Endothelial cell of umbilical vein (primary cell): ENCODE results near the gene PTGDS. TPM values are rescaled to one million over a fixed set of nuclear protein-coding genes. Genes with fewer than 3 reads are reported as not detected.

Source experiments
- BruUV-seq: library from RNA; stranded (reverse); fragments of 400-500 nt; replicated peaks from 2 replicates; lab custom pipeline; 2021; lab: Mats Ljungman, UMichigan
- CTCF ChIA-PET: fragments of 300-600, 350-600 bp; sonication (Branson Sonifier 250); formaldehyde crosslinking; loops from one replicate; lab custom pipeline; 2021; ENCODE audit warnings: antibody characterized with exemption, inconsistent platforms; lab: Charles Lee
- POLR2A ChIA-PET: fragments of 300-600, 350-600 bp; sonication (Branson Sonifier 250); formaldehyde crosslinking; loops from one replicate; lab custom pipeline; 2021; ENCODE audit warnings: antibody characterized with exemption, inconsistent platforms; lab: Charles Lee
- DNase-seq: peaks from one replicate; pipeline ENCODE4 v3.0.0-alpha.2; 2011; ENCODE audit warnings: low read depth, low spot score
- FAIRE-seq: peaks from 2 replicates; lab custom pipeline; 2011; peaks lifted over from hg19 to GRCh38; lab: Jason Lieb, UNC
- H2AFZ ChIP-seq: 2 replicates; pipeline ENCODE4 v1.6.0; 2012; ENCODE audit warnings: low read depth, low read length, control low read depth, inconsistent platforms
- H3K27ac ChIP-seq: 2 replicates; pipeline ENCODE4 v1.5.1; 2011; ENCODE audit warnings: low read depth, mild to moderate bottlenecking, control low read depth, low read length, moderate library complexity; ENCODE audit not compliant: insufficient read depth
- H3K27me3 ChIP-seq, 2 experiments: 2 replicates each; pipeline versions ENCODE4 v1.6.0 to v1.6.1; 2011; ENCODE audit warnings: low read length in 2 of 2, mixed read lengths in 1 of 2; ENCODE audit not compliant: control insufficient read depth in 2 of 2, insufficient read depth in 2 of 2
- H3K36me3 ChIP-seq, 2 experiments: 2 replicates in 1 of 2; 3 replicates in 1 of 2; pipeline ENCODE4 v1.5.1; 2011; ENCODE audit warnings: low read length in 2 of 2, mild to moderate bottlenecking in 1 of 2, moderate library complexity in 1 of 2; ENCODE audit not compliant: control insufficient read depth in 2 of 2, insufficient read depth in 2 of 2; ENCODE audit errors: extremely low read depth in 1 of 2
- H3K4me1 ChIP-seq: 3 replicates; pipeline ENCODE4 v1.5.1; 2011; ENCODE audit warnings: mild to moderate bottlenecking, low read length; ENCODE audit not compliant: control insufficient read depth, insufficient read depth; ENCODE audit errors: extremely low read depth
- H3K4me2 ChIP-seq: 2 replicates; pipeline ENCODE4 v1.6.1; 2011; ENCODE audit warnings: low read length, control low read depth, mixed read lengths; ENCODE audit not compliant: insufficient read depth
- H3K4me3 ChIP-seq, 3 experiments: fragments of 200-600 bp in 1 of 3; sonication (generic), shearing (Covaris generic) in 1 of 3; replicated peaks in 1 of 3; 2 replicates each; pipeline ENCODE4 v1.5.1; 2011 to 2016; ENCODE audit warnings: control low read depth in 3 of 3, low read length in 3 of 3, mild to moderate bottlenecking in 2 of 3, inconsistent platforms in 1 of 3, low read depth in 1 of 3, moderate library complexity in 1 of 3; ENCODE audit not compliant: insufficient read depth in 1 of 3
- H3K79me2 ChIP-seq: 2 replicates; pipeline ENCODE4 v1.6.0; 2012; ENCODE audit warnings: low read length, inconsistent platforms; ENCODE audit not compliant: control insufficient read depth, insufficient read depth
- H3K9ac ChIP-seq: replicated peaks from 2 replicates; pipeline ENCODE3; 2011; ENCODE audit warnings: low read length, control low read depth; ENCODE audit not compliant: insufficient read depth; ENCODE audit errors: extremely low read depth
- H3K9me1 ChIP-seq: replicated peaks from 3 replicates; pipeline ENCODE4 v1.6.0; 2011; ENCODE audit warnings: mild to moderate bottlenecking, low read length; ENCODE audit not compliant: control insufficient read depth, insufficient read depth; ENCODE audit errors: extremely low read depth
- H3K9me3 ChIP-seq: replicated peaks from 2 replicates; pipeline ENCODE4 v1.5.1; 2012; ENCODE audit warnings: low read length, inconsistent platforms; ENCODE audit not compliant: control insufficient read depth, insufficient read depth
- H4K20me1 ChIP-seq: replicated peaks from 2 replicates; pipeline ENCODE3; 2011; ENCODE audit warnings: mild to moderate bottlenecking, low read length; ENCODE audit not compliant: control insufficient read depth, insufficient read depth; ENCODE audit errors: extremely low read depth
- EZH2 ChIP-seq: IDR thresholded peaks from 2 replicates; pipeline ENCODE4 v1.6.1; 2012; ENCODE audit warnings: borderline replicate concordance, low read depth, mild to moderate bottlenecking, moderate library complexity, low read length, inconsistent platforms; ENCODE audit not compliant: severe bottlenecking
- FOS ChIP-seq: IDR thresholded peaks from 2 replicates; pipeline ENCODE4 v1.6.1; 2011; ENCODE audit warnings: mild to moderate bottlenecking, low read length, moderate library complexity, borderline replicate concordance; ENCODE audit not compliant: insufficient read depth
- GATA2 ChIP-seq: IDR thresholded peaks from 2 replicates; pipeline ENCODE4 v1.7.0; 2011; ENCODE audit warnings: low read depth, mild to moderate bottlenecking, moderate library complexity, mixed read lengths, low read length; ENCODE audit not compliant: insufficient read length, insufficient read depth
- MYC ChIP-seq: IDR thresholded peaks from one replicate; pipeline ENCODE4 v1.6.1; 2011; ENCODE audit warnings: mild to moderate bottlenecking, low read depth, low read length
- POLR2A ChIP-seq: IDR thresholded peaks from 2 replicates; pipeline ENCODE4 v1.6.1; 2012; ENCODE audit warnings: low read depth, mild to moderate bottlenecking, control low read depth, low read length
- POLR2AphosphoS5 ChIP-seq: IDR thresholded peaks from 2 replicates; pipeline ENCODE4 v1.6.1; 2012; ENCODE audit warnings: low read depth, mild to moderate bottlenecking, control low read depth, low read length, moderate library complexity; ENCODE audit not compliant: insufficient read depth
- dilution Hi-C: fragments of 300-500 bp; cut with MboI; formaldehyde crosslinking; loops from one replicate; pipeline ENCODE4 v1.15.0; 2019; ENCODE audit warnings: low sequenced_read_pairs; ENCODE audit not compliant: extremely low pct_ligation_motif_present
- intact Hi-C: fragments of 100-400 bp; cut with micrococcal nuclease; formaldehyde crosslinking; loops from one replicate; pipeline ENCODE4 v1.10.0; 2022
- polyA plus RNA-seq, 4 experiments: library from polyadenylated mRNA; depleted of rRNA in 3 of 4; stranded (reverse) in 3 of 4; unstranded in 1 of 4; fragments of >200 nt; gene quantifications; 2 replicates each; pipeline versions ENCODE4 v1.2.1 to v1.2.3, GENCODE V29; 2011 to 2012; ENCODE audit warnings: missing spikeins in 1 of 4
- total RNA-seq: library from RNA; stranded (reverse); gene quantifications from 2 replicates; pipeline ENCODE4 v1.2.3, GENCODE V29; 2021
- TF ChIP-seq, protein P1 (sequence below): IDR thresholded peaks from 2 replicates; pipeline ENCODE4 v1.6.1; 2011; ENCODE audit not compliant: insufficient read depth, insufficient read length
- TF ChIP-seq, protein P2 (sequence below), 2 donors: IDR thresholded peaks; 1 replicate in 1 of 2; 2 replicates in 1 of 2; pipeline ENCODE4 v1.5.1; 2011; ENCODE audit warnings: low read length in 2 of 2, mild to moderate bottlenecking in 2 of 2, moderate library complexity in 2 of 2, control low read depth in 1 of 2, inconsistent platforms in 1 of 2, low read depth in 1 of 2; ENCODE audit not compliant: insufficient read depth in 1 of 2; ENCODE audit errors: extremely low read depth in 1 of 2

PTGDS gene
- total and polyA plus RNA-seq, 2 donors (not counting 3 experiments of a cell fraction or from before 2014, with no cell fraction given) = not detected

GRCh38 chr9:137009938-137010732 lies 32.8 kb downstream of the PTGDS start:
- ChIA-PET POLR2A (no interaction called here), CTCF (interaction anchor here (1.0 to 1.9 kb wide), 3 partner anchors 12 to 25 kb away, joined by 3 to 6 read pairs (median 3); no protein-coding TSS in a partner anchor)
- TF ChIP-seq, protein P1, sequence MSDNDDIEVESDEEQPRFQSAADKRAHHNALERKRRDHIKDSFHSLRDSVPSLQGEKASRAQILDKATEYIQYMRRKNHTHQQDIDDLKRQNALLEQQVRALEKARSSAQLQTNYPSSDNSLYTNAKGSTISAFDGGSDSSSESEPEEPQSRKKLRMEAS = no peak
- no peak for TF ChIP-seq POLR2A
- no peak for TF ChIP-seq EZH2
- TF ChIP-seq MYC = no peak
- no peak for TF ChIP-seq GATA2
- TF ChIP-seq, protein P2, sequence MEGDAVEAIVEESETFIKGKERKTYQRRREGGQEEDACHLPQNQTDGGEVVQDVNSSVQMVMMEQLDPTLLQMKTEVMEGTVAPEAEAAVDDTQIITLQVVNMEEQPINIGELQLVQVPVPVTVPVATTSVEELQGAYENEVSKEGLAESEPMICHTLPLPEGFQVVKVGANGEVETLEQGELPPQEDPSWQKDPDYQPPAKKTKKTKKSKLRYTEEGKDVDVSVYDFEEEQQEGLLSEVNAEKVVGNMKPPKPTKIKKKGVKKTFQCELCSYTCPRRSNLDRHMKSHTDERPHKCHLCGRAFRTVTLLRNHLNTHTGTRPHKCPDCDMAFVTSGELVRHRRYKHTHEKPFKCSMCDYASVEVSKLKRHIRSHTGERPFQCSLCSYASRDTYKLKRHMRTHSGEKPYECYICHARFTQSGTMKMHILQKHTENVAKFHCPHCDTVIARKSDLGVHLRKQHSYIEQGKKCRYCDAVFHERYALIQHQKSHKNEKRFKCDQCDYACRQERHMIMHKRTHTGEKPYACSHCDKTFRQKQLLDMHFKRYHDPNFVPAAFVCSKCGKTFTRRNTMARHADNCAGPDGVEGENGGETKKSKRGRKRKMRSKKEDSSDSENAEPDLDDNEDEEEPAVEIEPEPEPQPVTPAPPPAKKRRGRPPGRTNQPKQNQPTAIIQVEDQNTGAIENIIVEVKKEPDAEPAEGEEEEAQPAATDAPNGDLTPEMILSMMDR (IDR thresholded peaks at IDR 0.05; ENCODE audit: extremely low read depth in 1 of 2, insufficient read depth in 1 of 2, low read depth in 1 of 2, low read length in 2 of 2) = no peak
- TF ChIP-seq POLR2AphosphoS5 = no peak
- no peak for TF ChIP-seq FOS
- Histone ChIP-seq H4K20me1 (no peaks in the 10 kb centered on the region), H2AFZ (no peak overlapping the region), H3K79me2 (no peaks in the 10 kb centered on the region), H3K9ac (no peak overlapping the region), H3K4me1 (no peaks in the 10 kb centered on the region), H3K4me3 (no peak overlapping the region), H3K9me3 (no peaks in the 10 kb centered on the region), H3K9me1 (no peaks in the 10 kb centered on the region), H3K4me2 (no peak overlapping the region), H3K27ac (no peak overlapping the region), H3K27me3 (no peaks in the 10 kb centered on the region), H3K36me3 (no peaks in the 10 kb centered on the region)
- intact Hi-C loops = no loop called here
- dilution Hi-C loops = no loop called here
- FAIRE-seq (no peak), DNase-seq (no peak)
- no TSS peak for BruUV-seq
